ENCODE data around the gene IFNLR1. TPM values are rescaled to one million over a fixed set of nuclear protein-coding genes. Genes with fewer than 3 reads are reported as not detected.
A peak's percentile ranks its signal among the peaks of the same experiment; 100 is the strongest.

The IFNLR1 gene
- polyA plus RNA-seq, 1 donor from 2014 or later: 11.5 TPM

DNA sequence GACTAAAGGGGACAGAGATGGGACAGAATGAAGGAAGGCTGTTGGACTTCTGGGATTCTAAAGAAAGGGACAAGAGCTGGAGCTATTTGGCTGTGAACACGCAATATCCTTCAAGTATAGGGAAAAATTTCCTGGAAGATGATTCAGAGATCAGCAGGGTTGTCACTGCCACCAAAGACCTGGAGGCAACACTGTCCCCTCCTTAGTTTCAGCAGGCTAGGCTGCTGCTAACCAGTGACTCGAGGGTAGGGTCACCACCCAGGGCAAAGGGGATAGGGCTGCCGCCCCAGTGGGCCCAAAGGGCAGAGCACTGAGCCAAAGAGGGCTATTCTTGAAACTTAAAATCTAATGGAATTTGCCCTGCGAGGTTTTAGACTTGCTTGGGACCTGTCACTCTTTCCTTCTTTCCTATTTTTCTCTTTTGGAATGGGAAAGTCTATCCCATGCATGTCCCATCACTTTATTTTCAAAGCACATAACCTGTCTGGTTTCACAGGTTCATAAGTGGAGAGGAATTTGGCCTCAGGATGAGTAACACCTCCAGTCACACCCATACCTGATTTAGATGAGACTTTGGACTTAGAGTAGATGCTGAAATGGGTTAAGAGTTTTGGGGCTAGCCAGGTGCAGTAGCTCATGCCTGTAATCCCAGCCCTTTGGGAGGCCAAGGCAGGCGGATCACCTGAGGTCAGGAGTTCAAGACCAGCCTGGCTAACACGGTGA, 11.9 kb downstream of the IFNLR1 start:
- peaks cover 0 to 7% (median 0%) of the 10 kb centered on the region in 3 donors for H3K9me3 Mint-ChIP-seq
- H3K36me3 Mint-ChIP-seq: peaks cover 11% of the 10 kb centered on the region
- H3K4me1 Mint-ChIP-seq: peaks cover 13 to 35% (median 20%) of the 10 kb centered on the region in 3 donors
- H3K4me3 Mint-ChIP-seq: no peak overlapping the region
- H3K27ac Mint-ChIP-seq: no peak overlapping the region
- H3K27me3 Mint-ChIP-seq: no peaks in the 10 kb centered on the region

DNA sequence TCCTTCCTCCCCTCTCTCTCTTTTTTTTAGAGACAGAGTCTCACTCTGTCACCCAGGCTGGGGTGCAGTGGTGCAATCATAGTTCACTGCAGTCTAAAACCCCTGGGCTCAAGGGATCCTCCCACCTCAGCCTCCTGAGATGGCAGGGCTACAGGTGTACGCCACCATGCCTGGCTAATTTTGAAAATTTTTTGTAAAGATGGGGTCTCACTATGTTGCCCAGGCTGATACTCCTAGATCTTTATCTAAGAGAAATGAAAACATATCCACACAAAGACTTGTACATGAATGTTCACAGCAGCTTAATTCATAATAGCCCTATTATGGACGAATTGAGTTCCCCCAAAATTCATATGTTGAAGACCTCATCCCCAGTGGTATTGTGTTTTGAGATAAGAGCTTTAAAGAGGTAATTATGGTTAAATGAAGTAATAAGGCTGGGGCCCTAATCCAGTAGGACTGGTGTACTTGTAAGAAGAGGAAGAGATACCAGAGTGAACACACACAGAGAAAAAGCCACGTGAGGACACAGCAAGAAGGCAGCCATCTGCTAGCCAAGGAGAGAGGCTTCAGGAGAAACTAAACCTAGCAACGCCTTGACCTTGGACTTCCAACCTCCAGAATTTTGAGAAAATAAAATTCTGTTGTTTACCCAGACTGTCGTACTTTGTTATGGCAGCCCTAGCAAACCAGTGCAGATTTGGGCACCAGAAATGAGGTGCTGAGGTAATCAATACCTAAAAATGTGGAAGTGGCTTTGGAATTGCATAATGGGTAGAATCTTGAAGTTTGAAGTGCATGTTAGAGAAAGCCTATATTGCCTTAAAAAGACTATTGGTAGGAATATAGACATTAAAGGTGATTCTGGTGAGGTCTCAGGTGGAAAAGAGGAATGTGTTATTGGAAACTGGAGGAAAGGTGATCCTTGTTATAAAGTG, 13.2 kb downstream of the IFNLR1 start:
- no peak overlapping the region for H3K27ac Mint-ChIP-seq

DNA sequence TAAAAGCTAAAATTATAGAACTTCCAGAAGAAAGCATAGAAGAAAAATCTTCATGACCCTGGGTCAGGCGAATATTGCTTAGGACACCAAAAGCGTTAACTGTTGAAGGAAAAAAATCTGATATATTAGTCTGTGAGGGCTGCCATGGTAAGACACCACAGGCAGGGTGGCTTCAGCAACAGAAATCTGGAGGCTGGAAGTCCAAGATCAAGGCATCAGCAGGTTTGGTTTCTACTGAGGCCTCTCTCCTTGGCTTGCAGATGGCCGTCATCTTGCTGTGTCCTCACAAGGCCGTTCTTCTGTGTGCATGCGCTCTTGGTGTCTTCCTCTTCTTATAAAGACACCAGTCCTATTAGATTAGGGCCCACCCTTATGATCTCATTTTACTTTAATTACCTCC, 14.5 kb downstream of the IFNLR1 start:
- Mint-ChIP-seq H3K36me3 (peaks cover 16% of the 10 kb centered on the region), H3K27ac (no peak overlapping the region), H3K27me3 (no peaks in the 10 kb centered on the region), H3K9me3 (peaks cover 0 to 7% (median 0%) of the 10 kb centered on the region in 3 donors), H3K4me3 (no peak overlapping the region), H3K4me1 (peaks cover 12 to 28% (median 17%) of the 10 kb centered on the region in 3 donors)

More for the DNA sequence above, 13.2 kb downstream of the IFNLR1 start:
- H3K4me3 Mint-ChIP-seq: no peak overlapping the region
- H3K27me3 Mint-ChIP-seq: no peaks in the 10 kb centered on the region
- H3K4me1 Mint-ChIP-seq: peaks cover 12 to 35% (median 17%) of the 10 kb centered on the region in 3 donors
- H3K36me3 Mint-ChIP-seq: peaks cover 11% of the 10 kb centered on the region
- peaks cover 0 to 7% (median 0%) of the 10 kb centered on the region in 3 donors for H3K9me3 Mint-ChIP-seq

DNA sequence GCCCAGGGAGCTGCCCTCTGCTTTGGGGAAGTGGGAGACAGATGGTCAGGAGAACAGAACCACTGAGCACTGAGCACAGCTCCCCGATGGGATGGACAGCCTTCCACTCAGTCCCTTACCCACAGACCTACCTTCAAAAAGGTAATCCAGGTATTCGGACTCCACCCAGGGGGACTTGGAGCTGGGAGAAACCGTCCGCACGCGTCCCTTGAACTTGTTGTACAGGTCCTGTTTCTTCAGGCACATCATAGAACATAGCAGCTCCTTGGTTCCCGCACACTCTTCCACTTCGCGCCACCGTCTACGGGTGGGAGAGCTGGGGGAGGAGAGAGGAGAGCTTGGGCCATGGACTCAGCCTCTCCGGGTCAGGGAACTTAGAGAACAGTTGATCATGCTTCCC, 17.8 kb downstream of the IFNLR1 start:
- Mint-ChIP-seq H3K27me3 (no peaks in the 10 kb centered on the region), H3K4me3 (no peak overlapping the region), H3K36me3 (peaks cover 8% of the 10 kb centered on the region), H3K4me1 (peaks cover 3 to 11% (median 4%) of the 10 kb centered on the region in 3 donors), H3K27ac (no peak overlapping the region), H3K9me3 (peaks cover 0 to 6% (median 0%) of the 10 kb centered on the region in 3 donors)

DNA sequence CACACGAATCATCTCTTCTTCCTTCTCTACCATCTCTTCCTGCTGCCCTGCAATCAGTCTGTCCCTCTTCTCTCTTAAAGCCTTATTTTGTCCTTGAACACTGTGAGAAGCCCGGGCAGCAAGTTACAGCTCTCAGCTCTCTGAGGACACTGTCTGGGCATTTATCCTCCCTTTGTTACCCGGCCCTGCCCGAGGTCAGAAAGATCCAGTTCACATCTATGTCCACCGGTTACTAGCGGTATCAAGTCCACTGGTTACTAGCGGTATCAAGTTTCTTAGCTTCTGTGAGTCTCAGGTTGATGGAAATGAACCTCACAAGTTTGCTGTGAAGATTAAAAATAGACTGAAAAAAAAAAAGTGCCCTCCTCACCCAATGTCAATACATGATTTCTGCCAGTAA, 18.8 kb downstream of the IFNLR1 start:
- Mint-ChIP-seq H3K36me3 (peaks cover 5% of the 10 kb centered on the region), H3K27ac (no peak overlapping the region), H3K27me3 (no peaks in the 10 kb centered on the region), H3K9me3 (no peaks in the 10 kb centered on the region), H3K4me3 (no peak overlapping the region), H3K4me1 (peaks cover 1 to 6% (median 4%) of the 10 kb centered on the region in 3 donors)

DNA sequence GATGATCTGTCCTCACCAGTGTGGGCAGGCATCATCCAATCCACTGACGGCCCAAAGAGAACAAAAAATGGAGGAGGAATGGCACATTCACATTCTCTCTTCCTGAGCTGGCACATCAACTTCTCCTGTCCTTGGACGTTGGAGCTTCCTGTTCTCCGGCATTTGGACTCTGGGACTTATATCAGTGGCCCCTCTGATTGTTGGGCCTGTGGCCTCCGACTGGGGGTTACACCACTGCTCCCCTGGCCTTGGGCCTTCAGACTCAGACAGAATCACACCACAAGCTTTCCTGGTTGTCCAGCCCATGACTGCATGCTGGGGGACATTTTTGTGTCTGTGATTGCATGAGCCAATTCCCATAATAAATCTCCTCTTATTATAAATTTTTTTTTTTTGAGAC, 20.1 kb downstream of the IFNLR1 start:
- Mint-ChIP-seq H3K27ac (no peak overlapping the region), H3K36me3 (peaks cover 5% of the 10 kb centered on the region), H3K27me3 (no peaks in the 10 kb centered on the region), H3K4me1 (peaks cover 5 to 7% (median 6%) of the 10 kb centered on the region in 3 donors), H3K4me3 (no peak overlapping the region), H3K9me3 (no peaks in the 10 kb centered on the region)

DNA sequence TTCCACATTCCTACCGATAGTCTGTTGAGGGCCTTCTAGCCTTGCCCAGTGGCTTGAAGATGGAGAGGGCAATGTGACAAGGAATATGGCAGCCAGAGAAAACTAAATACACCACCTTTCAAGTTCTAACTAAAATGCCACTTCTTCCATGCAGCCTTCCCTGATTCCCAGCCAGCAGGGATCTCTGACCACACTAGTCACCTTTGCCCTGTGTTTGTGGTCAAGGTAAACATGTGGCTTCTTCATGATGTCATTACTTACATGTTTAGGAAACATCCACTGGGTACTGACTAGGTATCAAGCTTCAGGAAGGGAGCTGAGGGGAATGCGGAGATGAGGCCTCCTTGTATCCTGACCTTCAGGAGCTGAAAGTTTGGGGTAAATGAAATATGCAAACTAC, 21.6 kb downstream of the IFNLR1 start:
- Mint-ChIP-seq H3K27me3 (no peaks in the 10 kb centered on the region), H3K27ac (peak overlapping the region in 1 of 3 donors; percentile 59), H3K9me3 (no peaks in the 10 kb centered on the region), H3K4me1 (peaks cover 0 to 7% (median 3%) of the 10 kb centered on the region in 3 donors), H3K36me3 (peaks cover 5% of the 10 kb centered on the region), H3K4me3 (no peak overlapping the region)

DNA sequence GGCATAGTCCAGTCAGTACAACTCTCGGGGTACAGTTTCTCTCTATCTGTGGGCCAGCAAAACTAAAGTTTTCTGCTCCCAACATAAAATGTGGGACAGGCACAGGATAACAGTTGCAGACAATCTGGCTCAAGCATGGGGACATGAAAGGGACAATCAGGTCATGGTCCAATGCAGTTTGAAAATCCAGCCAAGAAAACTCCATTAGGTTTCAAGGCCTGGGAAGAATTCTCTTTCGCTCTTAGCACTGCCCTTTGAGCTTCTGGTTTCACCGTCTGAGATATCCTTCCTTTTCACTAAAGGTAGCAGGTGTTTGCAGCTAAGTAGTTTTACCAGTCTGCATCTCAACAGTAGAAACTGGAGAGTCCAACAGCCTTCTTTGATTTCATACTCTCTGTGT, 23.1 kb downstream of the IFNLR1 start:
- H3K9me3 Mint-ChIP-seq: no peaks in the 10 kb centered on the region
- no peak overlapping the region for H3K4me3 Mint-ChIP-seq
- no peak overlapping the region for H3K27ac Mint-ChIP-seq
- peaks cover 5% of the 10 kb centered on the region for H3K36me3 Mint-ChIP-seq
- H3K4me1 Mint-ChIP-seq: peaks cover 0 to 7% (median 3%) of the 10 kb centered on the region in 3 donors
- no peaks in the 10 kb centered on the region for H3K27me3 Mint-ChIP-seq

DNA sequence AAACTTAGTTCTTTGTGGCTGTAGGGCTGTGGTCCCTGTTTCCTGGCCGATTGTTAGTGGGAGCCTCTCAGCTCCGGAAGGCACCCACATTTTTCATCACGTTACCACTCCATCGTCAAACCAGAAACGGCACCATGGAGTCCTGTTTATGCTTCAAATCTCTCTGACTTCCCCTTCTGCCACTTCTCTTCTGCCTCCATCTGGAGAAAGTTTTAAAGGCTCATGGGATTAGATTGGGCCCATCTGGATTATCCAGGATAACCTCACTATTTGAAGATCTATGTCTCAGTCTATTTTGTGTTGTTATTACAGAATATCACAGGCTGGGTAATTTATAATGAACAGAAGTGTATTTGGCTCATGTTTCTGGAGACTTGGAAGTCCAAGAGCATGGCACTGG, 24.9 kb downstream of the IFNLR1 start:
- Mint-ChIP-seq H3K4me3 (no peak overlapping the region), H3K4me1 (peaks cover 0 to 5% (median 3%) of the 10 kb centered on the region in 3 donors), H3K27ac (peak overlapping the region in 1 of 3 donors; percentile 54), H3K36me3 (peaks cover 5% of the 10 kb centered on the region), H3K27me3 (no peaks in the 10 kb centered on the region), H3K9me3 (peaks cover 0 to 1% (median 0%) of the 10 kb centered on the region in 3 donors)

DNA sequence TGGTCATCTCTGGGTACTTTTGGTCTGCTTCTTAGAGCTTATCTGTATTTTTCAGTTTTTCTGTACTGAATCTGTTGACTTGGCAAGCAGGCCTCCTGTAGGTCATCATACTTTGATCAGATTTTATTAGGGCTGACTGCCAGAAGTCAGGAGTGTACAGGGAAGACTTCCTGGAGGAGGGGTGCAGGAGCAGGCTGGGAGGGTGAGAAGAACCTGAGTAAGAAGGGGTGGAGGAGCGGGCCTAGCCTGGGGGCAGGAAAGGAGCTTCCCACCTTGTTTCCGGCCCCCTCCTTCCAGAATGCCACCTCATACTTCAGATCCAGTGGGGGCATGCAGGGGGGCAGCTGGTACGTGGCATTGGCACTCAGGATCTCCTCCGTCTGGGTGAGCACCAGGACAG, 25.8 kb downstream of the IFNLR1 start:
- H3K27ac Mint-ChIP-seq: no peak overlapping the region
- H3K36me3 Mint-ChIP-seq: peaks cover 6% of the 10 kb centered on the region
- peak overlapping the region in 1 of 4 donors; percentile 63 for H3K4me3 Mint-ChIP-seq
- peaks cover 0 to 1% (median 0%) of the 10 kb centered on the region in 3 donors for H3K9me3 Mint-ChIP-seq
- H3K4me1 Mint-ChIP-seq: peaks cover 0 to 5% (median 3%) of the 10 kb centered on the region in 3 donors
- H3K27me3 Mint-ChIP-seq: no peaks in the 10 kb centered on the region

DNA sequence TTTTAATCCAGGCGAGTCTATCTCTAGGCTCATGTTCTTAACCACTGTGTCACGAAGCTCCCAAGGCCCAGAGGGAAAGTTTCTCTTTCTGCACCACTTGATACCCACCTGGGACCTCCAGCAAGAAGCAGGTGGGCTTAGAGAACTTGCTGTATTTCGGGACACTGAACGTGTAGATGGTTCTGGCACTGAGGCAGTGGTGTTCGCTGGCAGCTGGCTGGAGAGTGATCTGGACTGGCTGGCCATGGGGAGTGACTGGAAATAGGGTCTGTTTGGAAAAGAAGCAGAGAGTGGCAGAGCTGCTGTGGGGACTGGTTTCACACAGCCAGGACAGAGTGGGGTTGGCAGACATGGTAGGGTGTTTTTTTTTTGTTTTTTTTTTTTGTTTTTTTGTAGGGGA, 27.7 kb downstream of the IFNLR1 start:
- H3K9me3 Mint-ChIP-seq: peaks cover 0 to 1% (median 0%) of the 10 kb centered on the region in 3 donors
- no peak overlapping the region for H3K4me3 Mint-ChIP-seq
- H3K36me3 Mint-ChIP-seq: peaks cover 9% of the 10 kb centered on the region
- peaks cover 6 to 11% (median 10%) of the 10 kb centered on the region in 3 donors for H3K4me1 Mint-ChIP-seq
- peak overlapping the region in 1 of 3 donors; percentile 72 for H3K27ac Mint-ChIP-seq
- H3K27me3 Mint-ChIP-seq: no peaks in the 10 kb centered on the region

DNA sequence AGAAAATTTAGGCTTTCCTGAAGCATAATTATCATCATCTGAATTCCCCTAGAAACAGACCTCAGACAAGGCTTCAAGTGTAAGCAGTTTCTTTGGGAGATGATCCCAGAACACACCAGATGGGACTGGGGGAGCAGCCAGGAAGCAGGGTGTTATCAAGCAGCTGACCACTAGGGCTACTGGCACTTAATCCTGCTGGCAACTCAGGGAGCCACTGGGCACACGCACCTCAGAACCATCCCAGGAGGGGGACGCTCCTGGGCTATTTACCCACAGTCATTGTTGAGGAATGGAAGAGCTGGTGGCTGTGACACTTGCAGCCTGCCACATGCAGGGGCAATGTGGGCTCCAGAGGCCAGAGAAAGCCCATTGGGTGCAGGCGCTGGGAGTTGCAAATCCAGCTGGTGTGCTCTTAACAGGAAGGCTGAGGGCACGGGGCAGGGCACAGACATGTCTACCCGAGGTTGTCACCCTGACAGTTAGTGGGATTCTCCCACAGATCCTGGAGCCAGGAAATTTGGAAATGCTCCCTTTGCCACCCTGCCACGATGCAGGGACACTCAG, 29.1 kb downstream of the IFNLR1 start:
- Mint-ChIP-seq H3K27me3 (no peaks in the 10 kb centered on the region), H3K27ac (peak overlapping the region in 1 of 3 donors; percentile 31), H3K4me3 (no peak overlapping the region), H3K9me3 (peaks cover 0 to 1% (median 0%) of the 10 kb centered on the region in 3 donors), H3K36me3 (peaks cover 9% of the 10 kb centered on the region), H3K4me1 (peaks cover 6 to 9% (median 9%) of the 10 kb centered on the region in 3 donors)

DNA sequence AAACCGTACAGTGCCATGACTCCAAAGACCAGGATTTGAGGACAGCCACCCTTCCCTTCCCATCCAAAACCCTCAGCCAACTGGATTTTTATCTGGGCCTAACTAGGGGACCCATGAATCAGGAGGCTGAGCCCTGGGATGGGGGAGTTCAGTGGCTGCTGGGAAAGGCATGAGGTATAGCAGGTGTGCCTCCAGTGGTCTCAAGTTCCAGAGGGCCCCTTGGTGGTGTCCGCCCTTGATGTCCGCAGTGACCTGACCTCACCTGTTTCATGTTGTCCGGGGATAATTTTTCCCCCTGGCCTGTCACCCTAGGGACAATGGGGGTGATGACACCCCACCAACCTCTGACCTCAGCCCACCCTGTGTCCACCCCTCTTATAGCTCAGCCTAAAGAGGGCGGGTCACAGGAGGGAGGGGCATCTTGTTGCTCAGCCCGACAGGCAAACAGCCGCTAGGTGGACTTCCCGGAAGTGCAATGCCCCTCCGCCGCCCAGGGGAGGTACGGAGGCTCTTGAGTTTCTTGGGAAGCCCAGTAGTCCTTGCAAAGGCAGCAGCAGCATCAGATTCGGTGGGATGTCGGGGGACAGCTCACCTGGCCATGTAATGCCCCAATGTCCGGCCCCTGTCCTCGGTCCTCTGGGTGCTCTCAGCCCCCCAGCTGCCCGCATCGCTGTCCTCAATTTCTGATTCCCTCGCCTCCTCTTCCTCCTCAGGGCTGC, 30.4 kb downstream of the IFNLR1 start:
- Mint-ChIP-seq H3K4me1 (peaks cover 6 to 7% (median 6%) of the 10 kb centered on the region in 3 donors), H3K27ac (no peak overlapping the region), H3K27me3 (peaks cover 1% of the 10 kb centered on the region), H3K9me3 (peaks cover 0 to 1% (median 0%) of the 10 kb centered on the region in 3 donors), H3K4me3 (no peak overlapping the region), H3K36me3 (peaks cover 9% of the 10 kb centered on the region)
